ENCODE data around the gene VDAC1.

Gene VDAC1

GRCh38 chr5:134022333-134022732 lies 17.6 kb upstream of the VDAC1 start:
- DNase-seq = no peak

GRCh38 chr5:134020188-134020587 lies 15.4 kb upstream of the VDAC1 start:
- DNase-seq = no peak

GRCh38 chr5:134019636-134020035 lies 14.9 kb upstream of the VDAC1 start:
- no peak for DNase-seq

GRCh38 chr5:134018986-134019316 lies 14.2 kb upstream of the VDAC1 start:
- no peak for DNase-seq

GRCh38 chr5:134018154-134018985 lies 13.6 kb upstream of the VDAC1 start:
- DNase-seq = no peak

GRCh38 chr5:134008266-134008749 lies 3.5 kb upstream of the VDAC1 start:
- DNase-seq = no peak

GRCh38 chr5:134007581-134008265 lies 2.9 kb upstream of the VDAC1 start:
- no peak for DNase-seq

GRCh38 chr5:134006115-134006514 lies 1.3 kb upstream of the VDAC1 start:
- no peak for DNase-seq

GRCh38 chr5:134005417-134006061 lies 764 bp upstream of the VDAC1 start:
- no peak for DNase-seq

GRCh38 chr5:134003817-134004625 lies 754 bp downstream of the VDAC1 start:
- DNase-seq = peak; percentile 83

GRCh38 chr5:134003064-134003816 lies 1.5 kb downstream of the VDAC1 start:
- peak; percentile 71 for DNase-seq

GRCh38 chr5:134001938-134002731 lies 2.6 kb downstream of the VDAC1 start:
- DNase-seq = no peak

GRCh38 chr5:134000696-134001453 lies 3.9 kb downstream of the VDAC1 start:
- peak; percentile 30 for DNase-seq

- DNase-seq = no peak
These were observed 4.7 kb downstream of the VDAC1 start for GRCh38 chr5:134000091-134000511.

GRCh38 chr5:133998807-133999206 lies 6.0 kb downstream of the VDAC1 start:
- no peak for DNase-seq

- no peak for DNase-seq
These were observed 6.7 kb downstream of the VDAC1 start for GRCh38 chr5:133998042-133998441.

GRCh38 chr5:133996683-133997252 lies 8.0 kb downstream of the VDAC1 start:
- DNase-seq = no peak

GRCh38 chr5:133995883-133996563 lies 8.8 kb downstream of the VDAC1 start:
- DNase-seq = no peak

- DNase-seq = no peak
These were observed 9.4 kb downstream of the VDAC1 start for GRCh38 chr5:133995341-133995740.

- no peak for DNase-seq
These were observed 9.8 kb downstream of the VDAC1 start for GRCh38 chr5:133994990-133995333.
